HS-5 (cell line): Measurements from ENCODE around the gene MYEOV.

Source experiments
- DNase-seq: peaks from one replicate; pipeline ENCODE4 v3.0.0-alpha.2; 2012; ENCODE audit warnings: low read depth

MYEOV gene

GRCh38 chr11:69287968-69288882, 5.7 kb upstream of the MYEOV start:
- DNase-seq, result no peak

- no peak for DNase-seq
Observed at GRCh38 chr11:69288883-69289242, 5.1 kb upstream of the MYEOV start.

GRCh38 chr11:69290806-69291205, 3.1 kb upstream of the MYEOV start:
- no peak for DNase-seq

GRCh38 chr11:69291459-69292110, 2.4 kb upstream of the MYEOV start:
- DNase-seq, result no peak

- no peak for DNase-seq
Observed at GRCh38 chr11:69292221-69292648, 1.7 kb upstream of the MYEOV start.

- DNase-seq, result no peak
Observed at GRCh38 chr11:69293087-69293486, 868 bp upstream of the MYEOV start.

GRCh38 chr11:69294571-69295078, 670 bp downstream of the MYEOV start:
- no peak for DNase-seq

GRCh38 chr11:69295079-69295994, 1.4 kb downstream of the MYEOV start:
- DNase-seq, result no peak

GRCh38 chr11:69295995-69296889, 2.3 kb downstream of the MYEOV start:
- DNase-seq, result peak; percentile 42

GRCh38 chr11:69296890-69297786, 3.2 kb downstream of the MYEOV start:
- DNase-seq, result peak; percentile 99

GRCh38 chr11:69297787-69298266, 3.9 kb downstream of the MYEOV start:
- no peak for DNase-seq

GRCh38 chr11:69298267-69299022, 4.5 kb downstream of the MYEOV start:
- DNase-seq, result peak; percentile 80

GRCh38 chr11:69299023-69299461, 5.1 kb downstream of the MYEOV start:
- peak; percentile 51 for DNase-seq

- no peak for DNase-seq
Observed at GRCh38 chr11:69299572-69299971, 5.6 kb downstream of the MYEOV start.

GRCh38 chr11:69300120-69301060, 6.4 kb downstream of the MYEOV start:
- DNase-seq, result peak; percentile 71

- DNase-seq, result no peak
Observed at GRCh38 chr11:69301081-69301454, 7.1 kb downstream of the MYEOV start.

- DNase-seq, result peak; percentile 99
Observed at GRCh38 chr11:69301455-69302401, 7.8 kb downstream of the MYEOV start.
